HG02870 (cell line): Measurements from ENCODE around the gene C2CD4D.
"Not testable (repeated sequence)": the region's sequence is repeated elsewhere in the genome, so short reads cannot be mapped to it uniquely, and the experiment has no call there.

Experiments
- ATAC-seq: cut with Tn5 transposase; IDR thresholded peaks from one replicate; pipeline ENCODE4 v1.9.1; 2021; ENCODE audit warnings: mild to moderate bottlenecking, moderate library complexity; ENCODE audit not compliant: unreplicated experiment

The C2CD4D gene

DNA sequence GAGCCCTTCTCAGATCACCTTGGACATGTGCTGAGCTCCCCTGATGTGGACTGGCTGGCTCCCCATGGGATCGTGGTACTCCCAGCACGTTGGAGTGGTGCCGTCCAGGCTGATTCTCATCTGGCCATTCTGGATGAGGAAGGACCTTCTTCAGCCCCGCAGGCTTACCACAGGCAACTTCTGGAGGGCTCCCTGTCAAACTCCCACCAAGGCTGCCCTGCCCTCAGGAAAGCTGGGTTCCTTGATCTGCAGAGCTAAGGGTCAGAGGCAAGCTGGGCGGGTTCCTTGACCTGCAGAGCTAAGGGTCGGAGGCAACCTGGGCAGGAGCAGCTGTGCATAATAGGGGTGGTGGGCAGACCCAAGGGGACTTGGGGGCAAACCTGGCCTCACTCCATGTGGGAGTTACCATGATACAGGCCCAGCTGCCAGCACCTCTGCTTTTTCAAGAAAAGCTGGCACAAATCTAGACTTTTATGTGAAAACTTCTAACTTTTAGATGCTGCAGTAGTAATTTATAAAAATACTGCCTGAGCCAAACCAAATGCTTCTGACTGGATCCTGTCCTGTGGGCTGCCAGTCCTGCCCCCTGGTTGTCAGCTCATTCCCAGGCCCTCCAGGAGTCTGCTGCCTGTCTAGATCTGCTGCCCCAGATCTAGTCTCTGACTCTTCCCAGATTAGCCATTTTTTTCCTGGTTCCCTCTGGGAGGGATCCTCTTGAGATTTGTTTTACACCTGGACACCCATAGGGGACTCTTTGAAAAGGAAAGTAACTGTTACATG lies 19.5 kb upstream of the C2CD4D start:
- ATAC-seq, result no peak

DNA sequence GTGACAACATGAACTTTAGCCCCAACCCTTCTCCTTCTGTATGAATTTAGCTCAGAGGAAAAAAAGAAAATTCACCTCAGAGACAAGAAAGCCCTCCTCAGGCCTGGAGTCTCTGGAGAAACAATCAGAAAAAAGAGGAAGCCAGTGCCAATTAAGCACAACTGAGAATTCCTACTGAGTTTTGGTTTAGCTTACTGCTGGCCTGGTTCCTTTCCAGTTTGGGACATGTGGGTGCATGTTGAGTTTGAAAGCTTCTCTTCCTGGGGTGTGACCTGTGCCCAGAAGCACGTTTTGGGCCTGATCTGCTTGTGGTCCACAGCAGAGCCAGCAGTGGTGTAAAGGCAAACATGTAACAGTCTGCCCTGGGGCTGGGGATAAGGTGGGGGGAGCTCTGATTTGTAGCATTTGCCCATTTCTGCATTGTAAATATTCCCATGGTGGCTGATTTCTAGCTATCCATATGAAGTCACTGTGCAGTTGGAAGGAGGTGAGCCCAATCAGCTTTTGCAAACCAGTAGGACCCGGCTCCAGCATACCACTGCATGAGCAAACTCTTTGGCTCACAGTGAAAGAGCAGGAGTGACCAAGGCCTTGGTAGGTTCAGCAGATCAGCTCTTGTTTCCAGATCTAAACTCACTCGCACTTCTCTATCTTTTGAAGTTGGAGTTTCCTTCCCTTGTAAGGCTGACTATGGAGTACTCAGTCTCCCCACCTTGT lies 18.6 kb upstream of the C2CD4D start:
- no peak for ATAC-seq

DNA sequence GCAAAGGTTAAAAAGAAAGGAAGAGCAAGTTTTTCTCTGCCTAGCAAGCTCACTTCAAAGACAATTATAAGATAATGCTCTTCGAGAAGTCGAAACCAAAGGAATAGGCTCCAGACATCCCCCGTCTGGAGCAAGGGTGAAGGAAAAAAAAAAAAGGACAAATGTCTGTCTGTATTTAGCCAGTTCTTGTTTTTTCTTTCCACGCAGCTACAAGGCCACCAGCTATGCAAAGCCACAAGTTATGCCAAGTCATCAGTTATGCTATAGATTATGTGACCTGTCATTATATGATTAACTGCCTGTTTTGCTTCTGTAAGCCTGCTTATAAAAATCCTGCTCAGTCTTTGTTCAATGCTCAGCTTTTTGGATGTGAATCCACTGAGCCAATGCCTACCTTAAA lies 16.3 kb upstream of the C2CD4D start:
- no peak for ATAC-seq

DNA sequence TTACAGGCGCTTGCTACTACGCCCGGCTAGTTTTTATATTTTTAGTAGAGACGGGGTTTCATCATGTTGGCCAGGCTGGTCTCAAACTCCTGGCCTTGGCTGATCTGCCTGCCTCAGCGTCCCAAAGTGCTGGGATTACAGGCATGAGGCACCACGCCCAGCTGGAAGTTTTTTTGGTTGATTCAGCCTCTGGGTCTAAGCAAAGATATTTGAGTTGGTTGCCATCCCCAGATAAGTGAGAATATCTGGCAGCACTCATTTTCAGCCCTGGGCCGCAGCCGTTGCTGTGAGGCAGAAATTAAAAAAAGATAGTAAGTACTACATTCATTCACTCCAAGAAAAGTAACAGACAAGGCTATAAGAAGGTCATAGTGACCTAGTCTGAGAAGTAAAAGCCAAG lies 15.9 kb upstream of the C2CD4D start:
- ATAC-seq, result not testable (repeated sequence)

DNA sequence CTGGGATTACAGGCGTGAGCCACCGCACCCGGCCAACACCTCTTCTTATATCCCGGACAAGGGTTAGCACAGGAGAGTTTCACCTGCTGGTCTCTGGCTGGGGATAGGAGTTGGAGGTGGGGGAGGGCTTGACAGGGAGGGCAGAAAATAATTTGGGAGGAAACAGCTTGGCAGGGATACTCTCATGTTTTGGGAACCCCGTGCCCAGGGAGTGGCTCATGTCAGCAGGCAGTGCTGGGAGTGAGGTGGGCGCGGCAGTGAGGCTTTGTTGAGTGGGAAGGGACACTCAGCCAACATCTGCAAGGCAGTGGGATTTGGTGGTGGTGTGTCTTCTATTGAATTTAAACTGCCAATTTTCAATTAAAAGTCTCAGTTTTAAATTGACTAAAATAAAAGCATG lies 15.0 kb upstream of the C2CD4D start:
- ATAC-seq, result no peak

DNA sequence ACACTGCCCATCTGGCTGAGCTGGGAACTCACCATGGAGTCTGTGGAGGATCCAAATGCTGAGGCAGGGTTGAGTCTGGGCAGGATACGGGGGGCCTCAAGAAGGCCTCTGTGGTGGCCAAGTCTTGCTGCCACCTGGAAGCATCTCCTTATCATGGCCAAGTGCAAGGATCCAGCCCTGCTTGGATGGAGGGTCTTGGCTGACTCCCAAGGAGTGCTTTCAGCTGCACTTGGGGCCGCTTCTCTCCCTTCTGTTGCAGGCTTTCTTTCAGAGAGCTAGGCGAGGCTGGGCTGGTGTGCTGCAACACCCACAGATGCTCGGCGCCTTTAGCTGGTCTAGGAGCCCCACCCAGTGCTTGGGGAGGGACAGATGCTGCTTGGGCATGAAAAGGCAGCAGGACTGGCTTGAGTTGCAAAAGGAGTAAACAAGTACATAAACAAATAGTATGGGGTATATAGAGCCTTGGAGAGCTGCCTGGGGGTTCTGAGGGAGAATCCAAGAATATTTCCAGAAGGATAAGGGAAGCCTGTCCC lies 13.9 kb upstream of the C2CD4D start, which contains the start of gene THEM5:
THEM5 (minus strand) TSS at position 302 of the 533 bp plus-strand sequence; CDS start at position 155, 147 bp downstream.
- no peak for ATAC-seq

DNA sequence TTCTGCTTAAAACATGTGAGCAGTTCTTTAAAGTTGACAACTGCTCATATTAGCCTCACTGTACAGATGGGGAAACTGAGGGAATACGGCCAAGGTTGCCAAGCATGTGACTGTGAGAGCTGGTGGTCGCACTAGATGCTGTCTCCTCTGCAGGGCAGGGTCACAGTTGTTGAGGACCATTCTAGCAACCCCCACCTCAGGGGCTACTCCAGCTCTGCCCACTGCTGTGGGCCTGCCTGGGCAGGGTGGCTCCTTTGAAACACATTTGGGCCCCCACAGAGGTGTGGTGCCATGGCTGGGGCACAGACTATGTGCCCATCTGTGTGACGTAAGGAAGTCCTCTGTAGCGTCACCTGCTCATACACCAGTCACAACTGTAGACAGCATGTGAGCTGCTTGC lies 13.1 kb upstream of the C2CD4D start:
- no peak for ATAC-seq

DNA sequence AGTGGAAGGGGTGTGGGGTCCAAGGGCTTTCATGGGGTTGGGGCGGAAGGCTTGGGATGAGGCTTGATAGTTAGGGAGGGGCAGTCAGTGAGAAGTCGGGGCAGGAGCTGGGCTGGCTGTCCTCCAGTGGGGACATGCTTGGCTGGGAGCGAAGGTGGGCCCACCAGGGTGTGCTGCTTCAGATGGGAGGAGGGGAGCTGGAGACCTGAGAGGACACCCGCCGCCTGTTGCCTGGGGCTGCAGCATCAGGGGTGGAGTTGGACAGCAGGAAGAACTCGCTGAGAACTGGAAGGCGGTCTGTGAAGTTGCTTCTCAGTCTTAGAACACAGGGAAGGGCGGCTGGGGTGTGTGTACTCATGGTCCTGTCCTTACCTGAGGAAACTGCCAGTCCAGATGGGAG lies 12.3 kb upstream of the C2CD4D start:
- ATAC-seq, result no peak

DNA sequence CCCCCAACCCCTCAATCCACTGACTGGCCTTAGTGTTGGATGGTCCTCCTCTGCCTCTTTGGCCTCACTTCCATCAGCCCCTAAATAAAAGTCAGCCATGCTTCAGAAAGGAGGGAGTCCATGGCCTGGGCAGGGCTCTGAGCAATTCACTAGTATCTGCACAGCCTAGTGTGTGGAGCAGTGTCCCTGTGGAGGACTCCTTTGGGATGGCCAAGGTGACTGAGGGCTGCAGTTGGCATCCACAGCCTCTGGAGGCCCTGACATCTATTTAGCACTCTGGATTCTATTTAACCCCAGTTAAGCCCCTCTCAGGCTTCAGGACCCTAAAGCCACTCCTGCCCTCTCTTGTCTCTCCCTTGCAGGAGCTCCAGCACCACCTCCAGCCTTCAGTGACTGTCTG lies 10.3 kb upstream of the C2CD4D start:
- ATAC-seq, result no peak

DNA sequence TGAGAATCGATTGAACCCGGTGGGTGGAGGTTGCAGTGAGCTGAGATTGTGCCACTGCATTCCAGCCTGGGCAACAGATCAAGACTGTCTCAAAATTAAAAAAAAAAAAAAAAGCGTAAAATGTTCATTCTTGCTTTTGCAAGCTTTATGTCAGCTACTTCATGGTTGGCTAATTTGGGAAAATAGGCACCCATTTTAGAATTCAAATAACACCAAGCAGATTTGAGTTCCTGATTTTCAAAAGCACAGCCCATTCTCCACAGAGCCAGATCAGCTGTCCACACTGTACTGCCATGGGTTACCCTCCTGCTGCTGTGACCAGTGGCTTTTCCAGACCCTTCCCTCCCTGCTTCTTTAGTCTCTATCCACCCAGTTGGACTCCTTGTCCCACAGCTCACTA lies 9.5 kb upstream of the C2CD4D start:
- no peak for ATAC-seq

DNA sequence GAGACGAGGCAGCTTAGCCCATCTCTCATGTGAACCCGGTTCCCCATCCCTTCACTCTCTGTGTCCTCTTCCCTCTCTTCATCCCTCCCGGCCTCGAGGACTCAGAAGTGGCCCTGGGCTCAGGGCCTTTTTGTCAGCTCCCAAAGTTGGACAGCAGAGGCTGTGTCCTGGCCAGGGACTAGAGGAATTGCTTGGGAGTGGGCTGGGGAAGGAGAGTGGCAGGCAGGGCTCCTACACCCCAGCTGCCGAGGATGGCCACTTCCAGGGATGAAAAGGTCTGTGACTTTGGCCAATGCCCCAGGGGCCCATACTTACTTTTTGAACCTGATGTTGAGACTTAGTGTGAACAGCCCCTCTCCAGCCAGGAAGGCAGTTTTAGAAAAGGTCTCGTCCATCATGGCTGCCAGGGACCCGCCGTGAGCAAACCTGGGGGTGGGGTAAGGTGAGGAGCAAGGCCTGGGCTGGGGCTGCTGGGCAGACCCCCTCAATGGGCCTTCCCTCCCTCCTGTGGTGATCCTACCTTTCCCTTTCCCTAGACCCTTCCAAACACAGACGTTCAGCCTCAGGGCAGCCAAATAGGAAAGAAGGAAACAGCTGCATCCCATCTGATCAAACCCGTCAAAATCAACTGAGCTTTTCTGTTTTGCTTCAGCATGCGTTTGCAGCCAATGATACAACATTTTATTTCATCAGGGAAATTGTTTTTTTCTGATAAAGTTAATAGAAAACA lies 8.4 kb upstream of the C2CD4D start:
- ATAC-seq, result no peak

DNA sequence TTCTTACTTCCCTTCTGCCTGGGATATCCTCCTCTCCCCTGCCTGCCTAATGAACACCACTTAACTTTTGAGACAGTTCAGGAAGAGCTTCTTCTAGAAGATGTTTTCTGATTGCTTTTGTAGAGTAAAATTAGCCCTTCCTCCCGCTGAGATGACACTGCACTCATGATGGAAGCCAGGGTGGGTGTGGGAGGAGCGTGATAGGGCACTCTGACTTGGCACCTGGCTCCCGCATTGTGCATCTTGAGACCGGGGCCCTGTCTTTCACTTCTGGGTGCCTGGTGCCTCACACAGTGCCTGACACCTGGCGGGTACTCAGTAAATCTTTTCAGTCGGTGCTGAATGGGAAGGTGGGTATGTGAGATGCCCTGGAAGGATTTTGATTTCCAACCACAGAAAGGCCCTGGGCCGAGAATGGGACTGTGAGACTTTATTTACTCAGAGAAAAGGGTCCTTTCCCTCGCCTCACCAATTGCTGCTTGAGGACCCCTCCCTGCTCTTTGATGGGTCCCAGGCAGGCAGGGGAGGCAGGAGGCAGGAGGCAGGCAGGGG lies 7.1 kb upstream of the C2CD4D start:
- ATAC-seq, result no peak

DNA sequence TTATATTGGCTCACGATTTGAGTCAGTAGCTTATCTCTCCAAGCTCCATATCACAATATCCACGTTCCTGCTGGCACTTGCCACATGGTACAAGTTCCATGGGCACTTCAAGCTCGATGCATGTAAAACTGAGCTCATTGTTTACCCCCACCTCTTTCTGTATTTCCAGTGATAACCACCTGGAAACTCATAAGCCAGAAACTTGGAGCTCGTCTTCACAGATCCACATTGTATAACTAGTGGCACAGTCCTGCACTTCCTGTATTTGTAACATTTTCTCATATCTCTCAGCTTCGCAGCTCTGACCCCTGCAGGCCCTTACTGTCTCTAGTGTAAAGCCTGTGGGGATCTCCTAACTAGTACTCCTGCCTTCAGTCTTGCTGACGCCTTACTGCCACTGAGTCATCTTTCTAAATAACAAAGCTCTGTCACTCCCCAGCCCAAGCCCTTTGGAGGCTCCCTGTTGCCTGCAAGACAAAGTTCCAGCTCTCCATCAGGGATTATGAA lies 6.5 kb upstream of the C2CD4D start:
- no peak for ATAC-seq

DNA sequence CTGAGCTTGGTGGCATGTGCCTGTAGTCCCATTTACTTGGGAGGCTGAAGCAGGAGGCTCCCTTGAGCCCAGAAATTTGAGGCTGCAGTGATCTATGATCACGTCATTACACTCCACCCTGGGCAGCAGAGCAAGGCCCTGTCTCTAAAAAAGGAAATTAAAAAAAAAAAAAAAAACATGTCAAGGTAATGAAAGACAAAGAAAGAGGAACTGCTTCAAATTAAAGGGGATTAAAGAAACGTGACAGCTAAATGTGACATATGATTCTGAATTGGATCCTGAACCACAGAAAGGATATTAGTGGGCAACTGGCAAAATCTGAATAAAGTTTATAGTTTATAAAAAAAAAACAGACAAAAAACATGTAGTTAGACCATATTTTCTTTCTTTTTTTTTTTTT lies 3.8 kb upstream of the C2CD4D start:
- ATAC-seq, result no peak

DNA sequence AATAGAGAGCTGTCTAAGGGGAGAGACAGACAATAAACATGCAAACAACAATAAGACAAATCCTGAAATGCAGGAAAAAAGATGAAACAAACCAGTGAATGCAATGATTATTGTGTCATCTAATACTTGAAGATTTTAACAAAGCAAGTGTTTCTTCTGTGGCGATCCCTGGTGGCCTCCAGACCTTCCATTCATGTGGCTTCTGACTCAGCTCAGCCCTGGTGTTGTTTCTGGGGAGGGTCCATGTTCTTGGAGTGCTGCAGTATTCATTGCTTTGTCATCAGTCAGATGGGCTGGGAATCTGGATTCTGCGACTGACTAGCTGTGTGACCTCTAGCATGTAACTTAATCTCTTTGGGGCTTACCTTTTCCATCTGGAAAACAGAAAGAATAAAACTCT lies 1.5 kb upstream of the C2CD4D start:
- no peak for ATAC-seq

DNA sequence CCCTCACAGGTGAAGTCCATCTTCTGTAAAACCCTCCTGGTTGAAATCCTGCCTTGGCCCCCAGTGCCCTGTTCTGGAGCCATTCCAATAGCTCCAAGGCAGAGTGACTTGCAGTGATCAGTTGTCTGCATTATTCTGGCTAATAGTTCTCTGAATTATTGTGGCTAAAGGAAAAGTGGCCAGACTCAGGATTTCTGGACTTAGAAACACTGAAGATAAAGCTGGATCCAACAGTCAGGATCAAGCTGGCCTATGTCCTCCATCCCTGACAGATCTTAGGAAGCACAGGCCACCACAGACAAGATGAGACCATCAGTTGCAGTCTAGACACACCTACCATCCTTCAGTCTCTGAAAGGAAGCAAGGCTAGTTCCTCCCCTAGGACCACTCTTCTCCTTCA lies 801 bp upstream of the C2CD4D start:
- ATAC-seq, result no peak

DNA sequence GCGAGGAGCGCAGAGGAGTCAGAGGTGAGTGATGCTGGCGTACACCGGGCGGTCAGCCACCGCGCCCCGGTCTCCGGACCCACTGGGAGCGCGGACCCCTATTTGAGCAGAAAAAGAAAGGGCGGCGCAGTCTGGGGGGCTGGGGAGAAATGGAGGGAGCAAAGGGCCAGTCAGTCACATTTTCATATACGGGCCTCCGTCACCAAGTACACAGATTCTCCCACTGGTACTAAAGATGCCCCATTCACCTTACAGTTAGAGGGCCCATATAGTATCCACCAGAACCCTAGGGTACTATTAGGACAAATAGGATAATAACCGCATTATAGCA lies 573 bp downstream of the C2CD4D start:
- no peak for ATAC-seq

DNA sequence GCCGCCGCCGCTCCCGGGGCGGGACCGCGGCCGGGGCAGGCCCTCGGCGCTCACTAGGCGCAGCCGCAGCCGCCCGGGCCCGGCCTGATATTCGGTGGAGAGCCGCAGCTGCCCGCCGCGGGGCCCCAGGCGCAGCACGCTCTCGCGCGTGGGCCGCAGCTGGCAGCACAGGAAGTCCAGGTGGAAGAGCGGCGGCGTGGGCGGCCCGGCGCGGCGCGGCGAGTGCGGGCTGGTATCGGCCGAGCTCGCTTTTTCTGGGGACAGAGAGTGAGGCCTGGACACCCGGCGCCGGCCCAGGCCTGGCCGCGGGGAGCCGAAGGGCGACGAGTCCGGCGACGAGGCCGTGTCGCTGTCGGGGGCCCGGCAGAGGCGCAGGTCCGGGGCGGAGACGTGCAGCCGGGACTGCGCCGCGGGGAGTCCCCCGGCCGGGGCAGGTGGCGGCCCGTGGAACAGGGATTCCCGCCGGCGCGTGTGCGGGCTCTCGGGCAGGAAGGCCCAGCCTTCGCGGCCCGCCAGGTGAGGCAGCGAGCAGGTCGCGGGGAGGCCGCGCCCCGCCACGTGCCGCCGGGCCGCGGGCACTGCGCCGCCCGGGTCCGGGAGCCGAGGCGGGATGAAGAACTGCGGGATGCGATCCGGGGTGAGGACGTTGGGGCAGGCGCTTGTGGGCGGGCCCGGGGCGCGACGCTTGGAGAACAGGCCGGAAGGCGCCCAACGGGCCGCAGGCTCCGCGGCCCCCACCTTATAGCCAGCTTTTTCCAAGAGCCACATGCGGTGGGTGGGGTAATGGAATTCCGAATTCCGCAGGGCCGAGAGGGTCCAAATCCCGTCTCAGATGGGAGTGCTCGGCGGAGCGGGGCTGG lies 1.2 kb downstream of the C2CD4D start:
- ATAC-seq, result no peak

DNA sequence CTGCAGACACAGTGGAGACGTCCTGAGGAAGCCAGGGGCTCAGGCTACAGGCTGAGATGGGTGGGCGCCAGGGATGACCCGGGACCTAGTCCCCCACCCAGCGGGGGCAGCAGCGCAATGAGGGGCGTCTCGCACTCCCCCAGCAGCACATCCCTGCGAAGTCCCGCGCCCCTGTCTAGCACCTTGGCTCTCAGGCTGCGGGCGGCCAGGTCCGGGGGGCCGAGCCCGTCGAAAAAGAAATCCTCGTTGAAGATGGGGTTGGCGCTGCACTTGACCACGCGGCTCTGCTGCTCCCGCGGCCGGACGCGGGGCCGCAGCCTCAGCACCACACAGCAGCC lies 1.8 kb downstream of the C2CD4D start:
- no peak for ATAC-seq

DNA sequence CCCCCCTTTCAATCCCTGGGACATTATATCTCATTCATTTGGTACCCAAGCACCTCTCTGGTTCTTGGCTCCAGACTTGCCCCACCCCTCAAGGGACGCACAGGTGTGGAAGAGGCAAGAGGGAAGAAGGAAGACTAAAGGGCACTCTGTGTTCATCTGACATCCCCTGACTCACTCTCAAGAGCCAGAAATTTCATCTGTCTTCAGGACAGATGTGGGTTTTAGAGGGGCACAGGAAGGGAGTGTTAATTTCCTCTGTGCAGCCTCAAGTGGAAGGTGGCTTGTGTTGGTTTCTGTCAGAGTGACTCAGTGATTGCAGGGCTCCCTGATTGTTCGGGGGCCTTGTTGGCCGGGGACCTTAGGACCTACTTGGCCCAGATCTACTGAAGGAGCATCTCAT lies 2.4 kb downstream of the C2CD4D start:
- ATAC-seq, result no peak
